ENCODE data around the gene TMEM163.

TMEM163 gene

DNA sequence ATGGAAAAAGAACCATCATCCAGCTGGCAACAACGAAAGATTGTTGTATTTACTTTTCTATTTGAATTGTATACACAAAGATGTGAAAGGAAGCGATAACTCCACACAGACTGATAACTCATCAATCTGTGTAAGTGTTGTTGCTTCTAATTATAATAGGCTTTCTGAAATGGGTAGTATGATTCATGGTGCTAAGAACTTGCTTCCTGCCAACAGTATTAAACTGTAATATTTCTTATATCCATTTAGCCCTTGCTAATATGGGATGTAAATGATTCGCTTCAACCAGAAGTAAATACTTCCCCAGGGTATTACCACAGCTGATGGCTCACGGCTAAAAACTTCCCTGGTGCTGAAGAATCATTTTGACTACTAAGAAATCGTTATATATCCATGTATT, 70.2 kb downstream of the TMEM163 start:
- DNase-seq = no peak
- Histone ChIP-seq H3K18ac (ENCODE audit: low read length) (no peak overlapping the region), H3K4ac (ENCODE audit: low read depth, low read length) (no peak overlapping the region), H2BK120ac (ENCODE audit: insufficient read depth, low read length, poor library complexity) (no peak overlapping the region), H3K14ac (ENCODE audit: low read length) (no peak overlapping the region), H4K12ac (ENCODE audit: low read depth, low read length) (no peak overlapping the region), H3K9me3 (ENCODE audit: insufficient read depth, low read depth, low read length) (no peaks in the 10 kb centered on the region), H2BK5ac (ENCODE audit: low read depth, low read length, poor library complexity) (no peak overlapping the region), H3K79me1 (ENCODE audit: low read length) (no peaks in the 10 kb centered on the region), H3K4me2 (ENCODE audit: low read length) (no peak overlapping the region), H3K27ac (ENCODE audit: low read depth, low read length) (no peak overlapping the region), H2AFZ (ENCODE audit: insufficient read depth, low read length, poor library complexity) (no peak overlapping the region), H2AK5ac (ENCODE audit: low read length) (no peak overlapping the region), H4K8ac (ENCODE audit: low read depth, low read length) (no peak overlapping the region), H3K79me2 (ENCODE audit: control insufficient read depth, insufficient read depth, low read length, poor library complexity) (no peaks in the 10 kb centered on the region), H3K27me3 (ENCODE audit: insufficient read depth, low read length) (no peaks in the 10 kb centered on the region), H3K4me1 (ENCODE audit: control insufficient read depth in 1 of 2, insufficient read depth in 2 of 2, low read length in 2 of 2) (no peaks in the 10 kb centered on the region), H3K23ac (ENCODE audit: low read length) (no peak overlapping the region), H3K36me3 (ENCODE audit: control insufficient read depth in 1 of 2, insufficient read depth in 2 of 2, low read length in 2 of 2) (no peaks in the 10 kb centered on the region), H4K91ac (ENCODE audit: low read depth, low read length) (no peak overlapping the region), H2BK12ac (ENCODE audit: low read length) (no peak overlapping the region), H3K4me3 (ENCODE audit: low read depth, low read length) (no peak overlapping the region), H3K9ac (ENCODE audit: low read length) (no peak overlapping the region)
- WGBS (ENCODE audit: extremely low coverage, insufficient coverage, insufficient read length) = no CpG with 5 or more reads among the region's 5 CpGs

DNA sequence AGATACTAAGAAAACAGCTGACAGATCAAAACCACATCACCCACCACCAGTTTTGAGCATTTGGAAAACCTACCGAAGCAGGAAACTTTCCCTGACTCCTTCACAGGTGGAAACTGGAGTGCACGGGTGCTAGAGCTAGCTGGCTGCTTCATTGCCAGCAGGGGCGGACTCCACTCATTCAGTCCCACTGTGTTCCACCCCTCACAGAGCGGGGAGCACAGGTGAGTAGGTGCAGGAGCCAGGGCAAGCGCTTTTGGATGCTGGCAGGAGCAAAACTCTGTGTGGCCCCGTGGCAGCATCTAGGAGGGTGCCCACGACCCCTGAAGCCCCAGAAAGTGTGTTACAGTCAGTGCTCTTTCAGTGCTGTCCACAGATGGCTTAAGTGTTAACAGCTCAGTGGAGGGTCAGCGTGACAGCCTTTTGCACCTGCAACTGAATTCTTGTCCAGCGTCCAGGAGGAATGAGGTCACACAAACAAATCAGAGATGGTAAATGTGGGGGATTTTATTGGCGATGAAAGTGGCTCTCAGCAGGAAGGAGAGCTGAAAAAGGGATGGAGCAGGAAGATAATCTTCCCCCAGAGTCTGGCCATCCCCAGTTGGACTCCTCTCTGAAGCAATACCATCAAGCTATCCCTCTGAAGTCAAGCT, 71.1 kb downstream of the TMEM163 start:
- H2BK120ac ChIP-seq (ENCODE audit: insufficient read depth, low read length, poor library complexity) = no peak overlapping the region
- H3K36me3 ChIP-seq (ENCODE audit: control insufficient read depth in 1 of 2, insufficient read depth in 2 of 2, low read length in 2 of 2) = no peaks in the 10 kb centered on the region
- no peak for DNase-seq
- no peak overlapping the region for H3K4ac ChIP-seq (ENCODE audit: low read depth, low read length)
- no peak overlapping the region for H3K4me2 ChIP-seq (ENCODE audit: low read length)
- H3K14ac ChIP-seq (ENCODE audit: low read length) = no peak overlapping the region
- H3K79me2 ChIP-seq (ENCODE audit: control insufficient read depth, insufficient read depth, low read length, poor library complexity) = no peaks in the 10 kb centered on the region
- no peak overlapping the region for H3K23ac ChIP-seq (ENCODE audit: low read length)
- H2BK5ac ChIP-seq (ENCODE audit: low read depth, low read length, poor library complexity) = no peak overlapping the region
- H3K4me1 ChIP-seq (ENCODE audit: control insufficient read depth in 1 of 2, insufficient read depth in 2 of 2, low read length in 2 of 2) = no peaks in the 10 kb centered on the region
- H2AFZ ChIP-seq (ENCODE audit: insufficient read depth, low read length, poor library complexity) = no peak overlapping the region
- no peak overlapping the region for H3K9ac ChIP-seq (ENCODE audit: low read length)
- H3K9me3 ChIP-seq (ENCODE audit: insufficient read depth, low read depth, low read length) = no peaks in the 10 kb centered on the region
- no peak overlapping the region for H4K91ac ChIP-seq (ENCODE audit: low read depth, low read length)
- no CpG with 5 or more reads among the region's 10 CpGs for WGBS (ENCODE audit: extremely low coverage, insufficient coverage, insufficient read length)
- H3K18ac ChIP-seq (ENCODE audit: low read length) = no peak overlapping the region
- H3K79me1 ChIP-seq (ENCODE audit: low read length) = no peaks in the 10 kb centered on the region
- H2BK12ac ChIP-seq (ENCODE audit: low read length) = no peak overlapping the region
- H2AK5ac ChIP-seq (ENCODE audit: low read length) = no peak overlapping the region
- no peak overlapping the region for H4K8ac ChIP-seq (ENCODE audit: low read depth, low read length)
- no peak overlapping the region for H4K12ac ChIP-seq (ENCODE audit: low read depth, low read length)
- H3K27ac ChIP-seq (ENCODE audit: low read depth, low read length) = no peak overlapping the region
- no peaks in the 10 kb centered on the region for H3K27me3 ChIP-seq (ENCODE audit: insufficient read depth, low read length)
- H3K4me3 ChIP-seq (ENCODE audit: low read depth, low read length) = no peak overlapping the region

GRCh38 chr2:134642938-134643337, 75.9 kb downstream of the TMEM163 start:
- no peak overlapping the region for H3K23ac ChIP-seq (ENCODE audit: low read length)
- WGBS (ENCODE audit: extremely low coverage, insufficient coverage, insufficient read length) = no CpG with 5 or more reads among the region's 1 CpG

GRCh38 chr2:134640494-134640893, 78.3 kb downstream of the TMEM163 start:
- no peak overlapping the region for H3K23ac ChIP-seq (ENCODE audit: low read length)
- no CpG with 5 or more reads among the region's 4 CpGs for WGBS (ENCODE audit: extremely low coverage, insufficient coverage, insufficient read length)
- H3K9me3 ChIP-seq (ENCODE audit: insufficient read depth, low read depth, low read length) = no peaks in the 10 kb centered on the region
- H3K79me1 ChIP-seq (ENCODE audit: low read length) = no peaks in the 10 kb centered on the region
- H3K36me3 ChIP-seq (ENCODE audit: control insufficient read depth in 1 of 2, insufficient read depth in 2 of 2, low read length in 2 of 2) = no peaks in the 10 kb centered on the region
- H3K18ac ChIP-seq (ENCODE audit: low read length) = no peak overlapping the region
- no peak for DNase-seq
- H4K91ac ChIP-seq (ENCODE audit: low read depth, low read length) = no peak overlapping the region
- H3K4ac ChIP-seq (ENCODE audit: low read depth, low read length) = no peak overlapping the region
- H3K4me2 ChIP-seq (ENCODE audit: low read length) = no peak overlapping the region
- H3K14ac ChIP-seq (ENCODE audit: low read length) = no peak overlapping the region
- H3K9ac ChIP-seq (ENCODE audit: low read length) = no peak overlapping the region
- H2AK5ac ChIP-seq (ENCODE audit: low read length) = no peak overlapping the region
- H2BK12ac ChIP-seq (ENCODE audit: low read length) = no peak overlapping the region
- no peak overlapping the region for H2BK120ac ChIP-seq (ENCODE audit: insufficient read depth, low read length, poor library complexity)
- no peak overlapping the region for H4K12ac ChIP-seq (ENCODE audit: low read depth, low read length)
- no peaks in the 10 kb centered on the region for H3K27me3 ChIP-seq (ENCODE audit: insufficient read depth, low read length)
- H3K4me1 ChIP-seq (ENCODE audit: control insufficient read depth in 1 of 2, insufficient read depth in 2 of 2, low read length in 2 of 2) = no peaks in the 10 kb centered on the region
- H3K4me3 ChIP-seq (ENCODE audit: low read depth, low read length) = no peak overlapping the region
- no peak overlapping the region for H3K27ac ChIP-seq (ENCODE audit: low read depth, low read length)
- H2AFZ ChIP-seq (ENCODE audit: insufficient read depth, low read length, poor library complexity) = no peak overlapping the region
- no peaks in the 10 kb centered on the region for H3K79me2 ChIP-seq (ENCODE audit: control insufficient read depth, insufficient read depth, low read length, poor library complexity)
- no peak overlapping the region for H2BK5ac ChIP-seq (ENCODE audit: low read depth, low read length, poor library complexity)
- no peak overlapping the region for H4K8ac ChIP-seq (ENCODE audit: low read depth, low read length)

More at GRCh38 chr2:134642938-134643337, 75.9 kb downstream of the TMEM163 start:
- Histone ChIP-seq H3K27ac (ENCODE audit: low read depth, low read length) (no peak overlapping the region), H2BK5ac (ENCODE audit: low read depth, low read length, poor library complexity) (no peak overlapping the region), H2BK120ac (ENCODE audit: insufficient read depth, low read length, poor library complexity) (no peak overlapping the region), H4K8ac (ENCODE audit: low read depth, low read length) (no peak overlapping the region), H3K27me3 (ENCODE audit: insufficient read depth, low read length) (no peaks in the 10 kb centered on the region), H3K4ac (ENCODE audit: low read depth, low read length) (no peak overlapping the region), H4K12ac (ENCODE audit: low read depth, low read length) (no peak overlapping the region), H2AFZ (ENCODE audit: insufficient read depth, low read length, poor library complexity) (no peak overlapping the region), H2AK5ac (ENCODE audit: low read length) (no peak overlapping the region), H3K79me2 (ENCODE audit: control insufficient read depth, insufficient read depth, low read length, poor library complexity) (no peaks in the 10 kb centered on the region), H3K79me1 (ENCODE audit: low read length) (no peaks in the 10 kb centered on the region), H3K9me3 (ENCODE audit: insufficient read depth, low read depth, low read length) (no peaks in the 10 kb centered on the region), H3K4me3 (ENCODE audit: low read depth, low read length) (no peak overlapping the region), H3K9ac (ENCODE audit: low read length) (no peak overlapping the region), H3K18ac (ENCODE audit: low read length) (no peak overlapping the region), H3K36me3 (ENCODE audit: control insufficient read depth in 1 of 2, insufficient read depth in 2 of 2, low read length in 2 of 2) (no peaks in the 10 kb centered on the region), H4K91ac (ENCODE audit: low read depth, low read length) (no peak overlapping the region), H3K4me2 (ENCODE audit: low read length) (no peak overlapping the region), H2BK12ac (ENCODE audit: low read length) (no peak overlapping the region), H3K4me1 (ENCODE audit: control insufficient read depth in 1 of 2, insufficient read depth in 2 of 2, low read length in 2 of 2) (no peaks in the 10 kb centered on the region), H3K14ac (ENCODE audit: low read length) (no peak overlapping the region)
- DNase-seq = no peak
